NK-92 (cell line): ENCODE results near the gene CASK.

ENCODE experiments used
- DNase-seq: peaks from one replicate; lab custom pipeline; 2025; ENCODE audit not compliant: unreplicated experiment; lab: John Stamatoyannopoulos, UW

The CASK gene

DNA sequence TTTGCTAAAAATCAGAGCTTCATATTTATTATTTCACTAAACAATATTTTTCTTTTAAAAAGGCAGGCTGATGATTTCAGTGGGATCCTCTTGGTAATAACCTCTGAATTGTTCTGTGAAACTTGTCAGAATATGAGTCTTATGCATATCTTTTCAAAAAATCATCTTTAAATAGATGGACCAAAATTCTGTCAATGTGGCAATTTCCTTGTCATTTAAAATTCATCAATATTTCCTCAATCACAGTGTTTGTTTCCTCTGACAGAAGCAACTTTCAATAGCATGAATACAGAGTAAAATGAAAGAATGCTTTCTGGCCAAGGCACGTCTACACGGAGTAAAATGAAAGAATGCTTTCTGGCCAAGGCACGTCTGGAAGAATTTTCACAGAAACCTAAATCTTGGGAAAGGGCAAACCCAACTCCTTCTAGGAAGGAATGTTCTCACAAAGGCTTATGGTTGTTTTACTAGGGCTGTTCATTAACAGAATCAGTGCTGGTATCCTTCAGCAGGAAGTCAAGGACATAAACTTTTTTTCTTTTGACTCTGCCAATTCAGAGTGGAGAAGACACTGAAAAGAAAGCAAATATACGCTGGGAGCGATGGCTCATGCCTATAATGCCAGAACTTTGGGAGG is 333.6 kb downstream of the CASK start:
- DNase-seq, result no peak

DNA sequence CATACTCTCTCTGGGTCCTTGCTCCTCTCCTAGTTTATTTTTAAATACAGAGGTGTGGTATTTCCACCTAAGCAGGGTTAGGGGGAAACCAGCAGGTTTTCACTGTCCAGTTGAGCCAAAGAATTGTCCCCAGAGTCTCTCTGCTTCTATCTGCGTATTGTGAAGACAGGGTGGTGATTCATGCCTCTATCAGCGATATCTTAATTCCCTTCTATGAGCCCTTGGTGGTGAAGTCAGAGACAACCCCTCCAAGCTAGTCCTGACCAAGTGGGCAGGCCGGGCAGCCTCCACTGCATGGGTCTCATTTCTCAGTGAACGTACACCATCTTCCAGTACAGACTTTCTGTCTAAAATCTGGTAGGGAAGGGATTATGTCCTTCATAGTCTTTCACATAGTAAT is 335.1 kb downstream of the CASK start:
- no peak for DNase-seq

DNA sequence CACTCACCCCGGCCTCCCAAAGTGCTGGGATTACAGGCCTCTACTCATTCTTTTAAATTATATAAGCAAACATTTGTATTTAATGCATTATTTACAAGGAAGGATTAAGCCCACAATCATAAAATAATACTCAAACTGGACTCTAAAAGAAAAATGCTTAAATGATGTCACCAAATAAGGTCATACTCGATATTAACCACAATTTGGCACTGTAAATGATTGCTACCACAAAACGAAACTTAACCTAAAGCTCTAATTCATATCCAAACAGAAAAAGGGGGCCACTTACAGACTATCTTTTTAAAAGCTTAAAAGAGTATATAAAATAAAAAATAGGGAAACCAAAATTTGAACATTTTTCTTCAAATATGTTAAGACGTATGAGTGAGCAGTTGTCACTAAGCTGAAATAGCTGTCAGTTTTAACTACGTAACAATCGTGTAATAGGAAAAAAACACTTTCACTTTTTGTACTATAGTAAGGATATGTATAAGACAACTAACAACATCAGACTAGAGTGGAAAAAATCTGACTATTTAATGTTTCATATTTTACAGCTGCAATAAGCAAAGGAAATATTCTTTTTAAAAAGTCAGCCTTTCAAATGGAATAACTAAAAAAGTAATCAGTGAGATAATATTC is 342.8 kb downstream of the CASK start:
- no peak for DNase-seq

DNA sequence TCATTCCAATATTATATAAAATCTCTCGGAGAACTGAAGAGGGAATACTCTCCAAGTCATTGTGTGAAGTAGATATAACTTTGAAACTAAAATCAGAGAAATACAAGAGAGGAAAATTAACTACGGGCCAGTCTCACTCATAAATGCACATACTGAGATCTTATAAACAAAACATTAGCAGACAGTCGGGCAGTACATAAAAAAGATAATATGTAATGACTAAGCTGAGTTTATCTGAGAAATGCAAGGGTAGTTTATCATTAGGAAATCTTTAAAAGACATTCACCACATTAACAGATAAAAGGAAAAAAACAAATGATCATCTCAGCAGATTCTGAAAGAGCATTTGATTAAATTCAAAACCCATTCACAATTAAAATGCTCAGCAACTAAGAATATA is 359.5 kb downstream of the CASK start:
- DNase-seq, result no peak

DNA sequence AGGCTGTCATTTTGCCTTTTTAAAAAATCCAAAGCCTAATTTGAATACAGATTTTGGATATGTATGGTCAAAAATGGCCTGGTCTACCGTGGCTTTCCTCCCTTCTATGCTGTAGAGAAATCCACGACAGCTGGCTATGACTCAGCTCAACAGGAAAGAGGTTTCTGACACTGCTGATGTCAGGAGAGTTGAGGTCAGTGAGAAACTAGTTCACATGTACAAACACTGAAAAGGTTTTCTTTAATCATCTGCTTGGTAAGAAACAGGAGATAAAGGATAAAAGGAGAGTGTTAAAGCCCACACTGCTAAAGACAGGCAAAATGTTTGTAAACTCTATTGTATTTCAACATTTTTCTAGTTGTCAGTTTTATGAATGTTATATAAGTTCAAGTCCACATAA is 362.3 kb downstream of the CASK start:
- DNase-seq, result no peak

DNA sequence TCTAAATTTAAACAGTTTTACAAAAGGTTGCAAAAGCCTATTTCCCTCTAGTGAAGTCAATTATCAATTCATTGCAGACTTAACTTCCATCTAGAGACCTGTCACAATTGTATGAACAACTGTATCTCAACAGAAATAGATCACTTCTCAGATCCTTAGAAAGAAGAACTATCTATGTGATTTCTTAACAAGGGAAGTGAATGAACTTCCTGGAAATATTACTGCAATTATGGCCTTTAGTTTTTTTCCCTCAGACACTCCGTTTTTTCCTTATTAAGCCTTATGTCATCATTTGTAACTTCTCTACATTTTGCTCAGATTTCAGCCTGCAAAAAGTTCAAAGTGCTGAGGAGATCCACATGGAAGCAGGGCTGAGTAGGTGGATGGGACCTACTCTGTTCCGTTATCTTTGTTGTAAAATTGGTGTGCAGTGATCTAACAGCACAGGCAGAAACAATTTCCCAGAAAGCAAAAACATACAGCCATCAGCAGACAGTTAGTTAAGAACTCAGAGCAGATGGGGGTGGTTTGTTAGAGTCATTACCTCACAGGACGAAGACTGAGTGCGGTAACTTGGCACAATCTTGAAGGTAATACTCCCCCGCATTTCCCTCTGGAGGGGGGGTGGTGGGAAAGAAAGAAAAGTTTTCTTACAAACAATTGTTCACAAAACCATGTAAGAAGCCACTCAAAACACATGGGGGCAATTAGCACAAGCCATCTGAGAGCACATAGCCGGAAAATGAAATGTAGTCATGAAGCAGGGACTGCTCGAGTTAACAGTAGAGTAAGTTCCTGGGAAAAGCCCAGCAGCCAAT is 363.9 kb downstream of the CASK start:
- no peak for DNase-seq

DNA sequence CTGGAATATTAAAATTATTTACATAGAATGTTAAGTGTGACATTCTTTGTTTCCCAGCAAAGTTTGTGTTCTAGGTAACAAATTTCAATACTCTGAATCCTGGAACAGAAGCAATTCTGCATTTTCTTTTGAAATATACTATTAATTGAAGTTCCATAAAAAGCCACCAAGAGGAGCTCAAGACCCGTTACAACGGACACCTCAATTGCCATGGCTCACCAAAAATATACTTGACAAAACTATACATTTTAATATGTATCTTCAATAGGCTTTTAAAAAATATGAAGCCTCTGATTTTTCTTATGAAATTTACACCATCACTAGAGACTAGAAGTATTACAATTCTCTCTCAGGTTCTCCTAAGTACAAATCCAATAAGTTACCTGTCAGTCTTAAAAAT is 364.8 kb downstream of the CASK start:
- DNase-seq, result no peak

DNA sequence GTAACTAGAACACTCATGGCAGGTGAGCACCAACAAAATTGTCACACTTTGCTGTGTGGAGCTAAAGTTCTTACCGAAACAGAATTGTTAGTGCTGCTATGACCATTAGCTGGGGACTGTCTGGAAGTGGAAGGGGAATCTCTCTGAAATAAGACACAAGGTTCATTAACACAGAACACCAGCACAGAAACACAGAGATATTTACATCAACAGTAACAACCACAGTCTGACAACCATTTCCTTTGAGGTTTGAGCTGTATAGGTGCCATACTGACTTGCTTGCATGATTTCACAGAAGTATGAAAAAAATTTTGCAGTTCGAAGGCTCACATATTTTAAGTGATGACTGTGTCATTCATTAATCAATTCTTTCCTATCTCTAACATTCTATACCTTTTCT is 366.4 kb downstream of the CASK start:
- DNase-seq, result no peak

DNA sequence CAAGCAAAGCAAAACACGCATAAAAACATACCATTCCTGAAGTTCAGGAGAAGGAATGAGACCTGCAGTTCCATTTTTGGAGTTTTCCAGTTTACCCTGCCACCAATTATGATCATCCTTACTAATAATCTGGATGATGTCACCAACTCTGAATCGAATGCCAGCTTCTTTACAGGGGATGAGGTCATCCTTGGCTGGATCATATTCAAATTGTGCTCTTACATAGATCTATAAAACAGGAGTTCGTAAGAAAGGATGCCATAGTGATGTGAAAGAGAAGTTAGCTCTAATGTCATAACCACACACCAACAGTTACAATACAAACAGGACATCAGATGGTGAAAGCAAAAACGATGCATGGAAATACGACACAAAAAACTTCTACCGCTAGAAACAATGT is 369.7 kb downstream of the CASK start:
- DNase-seq, result no peak

DNA sequence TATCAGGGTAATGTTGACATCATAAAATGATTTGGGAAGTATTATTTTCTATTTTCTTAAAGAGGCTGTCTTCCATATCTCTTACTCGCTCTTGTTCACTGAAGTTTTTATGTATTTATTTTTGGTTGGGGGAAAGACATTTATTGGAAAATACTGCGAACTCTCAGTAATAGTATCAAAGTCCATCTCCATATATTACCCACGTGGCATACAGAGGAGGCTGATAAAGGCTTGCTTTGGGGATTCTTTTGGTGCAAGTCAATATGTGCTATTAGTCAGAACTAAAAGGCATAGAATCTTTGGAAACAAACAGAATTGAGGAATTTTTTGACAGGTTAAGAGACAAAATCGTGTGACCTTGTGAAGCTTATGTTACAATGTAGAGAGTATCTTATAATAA is 374.9 kb downstream of the CASK start:
- DNase-seq, result no peak

DNA sequence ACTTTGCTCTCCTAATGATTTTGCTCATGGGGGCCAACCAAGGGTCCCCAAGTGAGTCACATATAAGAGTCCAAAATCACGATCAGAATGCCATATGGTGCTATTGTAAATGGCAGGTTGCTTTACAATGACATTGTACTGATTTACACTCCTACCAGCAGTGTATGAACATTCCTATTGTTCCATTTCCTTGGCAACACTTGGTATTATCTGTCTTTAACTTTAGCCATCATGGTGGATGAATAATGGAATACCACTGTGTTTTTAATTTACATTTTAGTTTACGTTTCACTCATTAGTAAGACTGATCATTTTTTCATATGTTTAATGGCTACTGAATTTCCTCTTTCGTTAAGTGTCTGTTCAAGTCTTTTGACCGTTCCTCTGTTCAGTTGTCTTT is 379.7 kb downstream of the CASK start:
- no peak for DNase-seq

DNA sequence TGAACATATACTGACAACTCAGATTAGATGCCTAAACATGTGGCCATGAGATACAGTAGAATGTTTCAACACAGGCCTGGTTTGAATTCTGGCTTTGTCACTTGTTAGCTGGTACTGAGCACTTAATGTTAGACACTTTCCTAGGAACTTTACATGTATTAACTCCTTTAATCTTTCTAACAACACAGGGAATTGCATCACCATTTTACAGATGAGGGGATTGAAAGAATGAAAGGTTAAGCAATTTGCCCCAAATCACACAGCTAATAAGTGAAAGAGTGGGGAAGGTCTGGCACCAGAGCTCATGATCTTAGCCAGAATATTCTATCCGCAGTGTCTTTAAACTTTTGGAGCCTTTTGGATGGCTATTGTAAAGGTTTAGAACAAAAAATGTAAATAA is 380.3 kb downstream of the CASK start:
- DNase-seq, result no peak

DNA sequence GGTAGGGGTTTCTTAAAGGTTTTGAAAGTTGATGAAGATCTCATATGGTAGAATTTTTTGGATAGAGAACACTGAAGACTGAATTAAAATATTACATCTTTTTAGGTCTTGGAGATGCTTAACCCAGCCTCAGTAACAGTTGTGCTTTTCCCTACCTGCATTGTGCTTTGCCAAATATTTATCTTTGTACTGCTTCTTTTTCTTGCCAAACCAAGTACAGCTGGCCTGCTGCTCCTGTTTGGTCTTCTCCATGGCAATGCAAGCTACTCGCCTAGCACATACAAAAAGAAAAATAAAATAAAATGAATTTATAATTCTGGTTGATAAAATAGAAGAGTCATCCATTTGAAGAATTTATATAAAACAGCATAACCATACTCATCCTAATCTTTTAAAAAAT is 380.8 kb downstream of the CASK start:
- no peak for DNase-seq

DNA sequence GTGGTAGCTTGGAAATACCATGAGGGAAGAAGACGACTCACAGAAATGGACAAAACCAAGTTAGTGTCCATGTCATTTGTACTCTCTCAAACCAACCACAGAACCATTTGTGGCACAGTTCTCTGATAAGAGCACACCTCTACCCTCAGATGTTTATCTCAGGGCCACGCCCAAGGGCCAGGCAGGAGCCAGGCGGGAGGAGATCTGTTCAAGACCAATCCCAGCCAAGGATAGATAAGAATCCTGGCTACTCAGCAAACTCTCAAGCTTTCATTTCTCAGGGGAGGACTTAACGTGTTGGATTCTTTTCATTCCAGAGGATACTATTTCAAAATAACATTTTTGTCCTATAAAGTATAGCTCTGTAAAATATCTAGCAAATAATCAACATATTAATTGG is 381.2 kb downstream of the CASK start:
- no peak for DNase-seq

DNA sequence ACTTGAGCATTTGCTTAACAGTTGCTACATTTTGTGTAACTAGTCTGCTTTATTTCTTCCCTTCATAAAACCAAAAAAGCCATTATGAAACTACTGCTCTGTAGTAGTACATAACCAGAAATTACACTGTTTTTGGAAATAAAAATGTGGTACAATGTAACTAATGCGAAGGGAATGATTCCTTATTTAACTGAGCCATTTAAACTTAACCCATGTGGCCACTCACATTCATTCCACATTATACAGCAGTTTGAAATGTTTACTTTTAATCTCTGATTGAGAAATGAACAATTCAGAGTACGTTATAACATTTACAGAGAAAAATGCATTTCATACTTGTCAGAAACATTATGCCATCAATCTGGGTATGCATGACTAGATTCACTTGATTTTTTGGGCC is 382.0 kb downstream of the CASK start:
- DNase-seq, result no peak

DNA sequence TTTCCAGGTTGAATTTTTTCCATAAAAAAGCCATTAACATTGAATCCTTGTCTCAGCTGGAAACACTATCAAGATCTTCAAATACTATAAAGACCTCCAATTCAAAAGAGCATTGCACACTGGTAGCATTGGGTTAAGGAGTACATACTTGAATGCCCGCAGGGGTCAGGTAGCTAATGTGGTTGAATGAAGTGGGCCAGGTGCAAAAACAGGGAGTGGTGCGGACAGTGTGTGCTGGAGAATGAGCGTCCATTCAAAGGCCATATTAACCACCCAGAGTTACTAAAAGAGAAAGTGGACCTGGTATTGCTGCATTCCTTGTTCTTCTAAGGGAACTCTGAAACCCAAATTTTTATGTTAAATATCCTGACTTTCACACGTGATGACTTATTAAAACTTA is 384.6 kb downstream of the CASK start:
- no peak for DNase-seq

DNA sequence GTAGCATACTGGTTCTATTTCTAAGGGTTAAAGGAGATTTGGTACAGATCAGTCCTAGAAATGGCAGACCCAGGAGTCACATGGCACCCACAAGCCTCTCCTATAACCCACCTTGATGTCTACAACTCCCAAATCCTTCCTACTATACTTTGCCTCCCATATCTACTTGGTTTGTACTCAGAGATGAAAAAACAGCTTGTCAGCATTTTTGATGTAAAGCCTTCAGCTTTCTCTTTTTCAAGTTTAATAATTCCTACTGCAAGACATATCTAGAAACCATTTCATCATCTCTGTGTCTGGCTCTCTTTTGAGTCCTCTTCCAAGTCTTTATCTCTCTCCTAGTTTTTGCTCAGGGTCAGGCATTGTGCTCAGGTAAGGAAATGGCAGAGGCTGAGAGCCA is 393.3 kb downstream of the CASK start:
- no peak for DNase-seq

DNA sequence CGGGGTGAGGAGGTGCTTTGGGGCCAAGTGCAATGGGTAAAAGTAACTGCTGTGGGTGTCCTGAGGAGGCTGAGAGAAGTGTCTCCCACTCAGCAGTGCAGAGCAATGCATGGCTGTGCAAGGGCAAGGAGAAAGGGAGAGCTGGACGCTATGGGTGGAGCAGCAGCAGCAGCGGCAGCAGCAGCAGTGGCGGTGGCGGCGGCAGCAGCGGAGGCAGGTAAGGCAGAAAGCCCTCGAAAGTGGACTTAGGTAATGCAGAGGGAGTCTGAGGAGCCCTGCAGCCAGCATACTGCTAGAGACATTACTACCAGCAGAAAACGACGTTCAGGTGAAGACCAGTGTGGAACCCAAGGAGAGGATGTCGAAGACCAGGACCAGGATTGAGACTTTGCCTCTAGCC is 394.1 kb downstream of the CASK start:
- DNase-seq, result no peak

DNA sequence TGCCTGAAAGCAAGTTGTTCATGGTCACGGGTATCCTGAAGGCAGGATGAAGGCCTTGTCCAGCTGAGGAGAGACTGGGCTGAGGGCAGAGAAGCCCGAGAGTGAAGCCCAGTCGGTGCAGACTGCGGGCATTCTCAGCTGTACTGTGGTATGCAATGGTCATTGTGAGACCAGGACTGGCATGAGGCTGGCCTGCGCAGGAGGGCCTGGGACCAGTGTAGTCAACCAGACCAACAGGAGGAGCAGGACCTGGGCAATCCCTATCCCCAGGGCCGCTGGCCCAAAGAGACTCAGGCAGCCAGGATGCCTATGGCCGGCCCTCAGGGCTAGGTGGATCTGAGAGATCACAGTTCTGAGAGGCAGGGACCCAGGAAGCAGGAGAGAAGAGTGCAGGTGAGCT is 394.6 kb downstream of the CASK start:
- DNase-seq, result no peak

DNA sequence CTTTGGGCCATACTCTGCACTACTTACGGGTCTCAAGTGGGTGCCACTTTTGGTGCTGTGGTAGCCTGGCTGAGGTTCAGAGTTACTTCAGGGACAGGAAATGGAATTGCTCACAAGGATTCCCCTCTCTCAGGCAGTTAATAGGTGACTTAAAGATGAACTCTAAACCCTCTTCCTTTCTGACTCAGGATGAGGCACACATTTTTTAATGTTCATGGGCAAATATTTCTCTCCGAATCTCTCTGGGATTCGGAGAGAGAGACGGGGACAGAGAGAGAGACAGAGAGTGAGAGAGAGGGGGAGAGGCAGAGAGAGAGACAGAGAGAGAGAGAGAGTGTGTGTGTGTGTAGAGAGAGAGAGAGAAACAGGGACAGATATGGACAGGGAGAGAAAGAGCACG is 396.4 kb downstream of the CASK start:
- no peak for DNase-seq

DNA sequence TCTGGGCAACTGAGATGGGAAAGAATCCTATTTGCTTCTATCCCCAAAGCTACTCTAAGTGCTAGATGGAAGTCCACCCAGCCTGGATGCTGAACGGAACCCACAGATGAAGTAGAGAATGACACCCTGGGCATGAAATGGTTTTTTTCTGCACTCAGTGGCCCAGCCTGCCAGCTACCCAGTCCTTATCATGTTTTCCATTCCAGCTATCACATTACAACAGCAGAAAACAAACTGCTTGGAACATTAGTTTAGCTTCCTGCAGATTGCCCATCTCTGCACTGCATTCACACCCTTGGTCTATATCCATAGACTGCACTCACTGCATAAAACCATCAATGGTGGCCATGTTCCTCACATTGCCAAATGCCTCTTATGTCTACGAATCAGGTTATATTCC is 397.1 kb downstream of the CASK start:
- DNase-seq, result no peak

DNA sequence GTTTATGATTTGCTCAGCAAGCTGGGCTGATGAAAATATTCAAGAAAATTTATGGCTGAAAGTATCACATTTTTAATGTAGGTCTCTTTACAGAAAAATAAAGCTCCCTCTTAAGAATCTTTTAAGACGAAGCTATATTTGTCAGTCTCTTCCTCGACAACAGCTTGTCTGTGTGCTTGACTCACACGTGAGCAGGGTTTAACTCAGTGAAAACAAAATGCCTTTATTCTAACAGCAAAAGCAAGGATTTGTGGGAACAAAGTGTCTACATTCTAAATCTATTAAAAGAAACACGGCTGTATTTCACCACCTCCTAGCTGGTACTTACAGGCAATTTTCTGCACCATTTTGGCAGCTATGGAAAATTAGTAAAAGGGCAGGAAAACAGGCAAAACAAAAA is 400.7 kb downstream of the CASK start:
- DNase-seq, result no peak

DNA sequence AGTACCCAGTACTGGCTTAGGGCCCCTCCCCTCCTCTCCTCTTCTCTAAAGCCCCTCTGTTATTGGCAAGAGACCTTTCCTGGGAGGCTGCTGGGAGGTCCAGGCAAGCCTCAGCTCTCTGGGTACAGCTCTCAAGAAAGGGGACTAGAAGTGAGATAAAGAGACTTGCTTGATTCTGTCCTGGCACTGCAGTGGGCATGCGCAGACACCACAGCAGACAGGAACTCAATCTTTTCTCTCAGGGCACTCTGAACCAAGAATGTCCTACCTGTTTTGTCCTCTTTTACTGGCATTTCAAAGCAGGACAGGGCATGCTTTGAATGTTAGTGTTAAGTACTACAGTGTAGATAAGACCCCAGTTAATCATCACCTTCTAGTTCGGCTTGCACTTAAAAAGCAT is 401.3 kb downstream of the CASK start:
- no peak for DNase-seq
